IgD-negative memory B cell (primary cell): ENCODE results near the gene LAPTM5. TPM values are rescaled to one million over a fixed set of nuclear protein-coding genes. Genes with fewer than 3 reads are reported as not detected.
A peak's percentile ranks its signal among the peaks of the same experiment; 100 is the strongest.

Source experiments
- H3K27ac Mint-ChIP-seq, 3 donors: one replicate each; pipeline ENCODE4 v1.8.0; 2020 to 2022; ENCODE audit warnings: mild to moderate bottlenecking in 3 of 3, mixed read lengths in 3 of 3, moderate library complexity in 1 of 3
- H3K27me3 Mint-ChIP-seq: one replicate; pipeline ENCODE4 v1.8.0; 2021; ENCODE audit warnings: mixed read lengths
- H3K36me3 Mint-ChIP-seq: one replicate; pipeline ENCODE4 v1.8.0; 2020; ENCODE audit warnings: mild to moderate bottlenecking, mixed read lengths
- H3K4me1 Mint-ChIP-seq, 3 donors: one replicate each; pipeline ENCODE4 v1.8.0; 2020 to 2022; ENCODE audit warnings: mixed read lengths in 3 of 3, mild to moderate bottlenecking in 1 of 3
- H3K4me3 Mint-ChIP-seq, 4 donors: one replicate each; pipeline ENCODE4 v1.8.0; 2020 to 2022; ENCODE audit warnings: mild to moderate bottlenecking in 4 of 4, mixed read lengths in 4 of 4, moderate library complexity in 3 of 4
- H3K9me3 Mint-ChIP-seq, 3 donors: one replicate each; pipeline ENCODE4 v1.8.0; 2020 to 2021; ENCODE audit warnings: mixed read lengths in 3 of 3, mild to moderate bottlenecking in 1 of 3
- polyA plus RNA-seq: library from polyadenylated mRNA; unstranded; fragments of 300-500 nt; fragmentation: Illumina TruSeq; gene quantifications from one replicate; pipeline ENCODE4 v1.2.3, GENCODE V29; 2021

The LAPTM5 gene
- polyA plus RNA-seq = 1,002 TPM

- peak within 1 kb of the TSS; percentile 92 to 99 (median 98) for H3K27ac Mint-ChIP-seq
- H3K36me3 Mint-ChIP-seq = peaks cover 3% of the 10 kb centered on the region
- no peaks in the 10 kb centered on the region for H3K27me3 Mint-ChIP-seq
- peaks cover 50 to 60% (median 57%) of the 10 kb centered on the region in 3 donors for H3K4me1 Mint-ChIP-seq
- no peaks in the 10 kb centered on the region for H3K9me3 Mint-ChIP-seq
- H3K4me3 Mint-ChIP-seq = peak within 1 kb of the TSS; percentile 84 to 100 (median 97)
Measured at GRCh38 chr1:30757352-30758120, at the start of gene LAPTM5. Gene LAPTM5, minus strand, starts transcription at chr1:30757774. Its CDS starts 29 bp downstream, at chr1:30757745.

- H3K27me3 Mint-ChIP-seq = peaks cover 21% of the 10 kb centered on the region
- peaks cover 3% of the 10 kb centered on the region for H3K36me3 Mint-ChIP-seq
- H3K4me1 Mint-ChIP-seq = peaks cover 4 to 19% (median 5%) of the 10 kb centered on the region in 3 donors
- H3K9me3 Mint-ChIP-seq = no peaks in the 10 kb centered on the region
- H3K27ac Mint-ChIP-seq = peak overlapping the region in 1 of 3 donors; percentile 63
- H3K4me3 Mint-ChIP-seq = peak overlapping the region in 1 of 4 donors; percentile 14
Measured at GRCh38 chr1:30806381-30807317, 49.1 kb upstream of the LAPTM5 start.

- no peak overlapping the region for H3K27ac Mint-ChIP-seq
Measured at GRCh38 chr1:30805304-30806003, 47.9 kb upstream of the LAPTM5 start.

GRCh38 chr1:30804822-30805221 is 47.2 kb upstream of the LAPTM5 start:
- Mint-ChIP-seq H3K9me3 (no peaks in the 10 kb centered on the region), H3K36me3 (peaks cover 3% of the 10 kb centered on the region), H3K27me3 (peaks cover 15% of the 10 kb centered on the region), H3K4me1 (peaks cover 4 to 17% (median 5%) of the 10 kb centered on the region in 3 donors), H3K27ac (no peak overlapping the region), H3K4me3 (no peak overlapping the region)

More at GRCh38 chr1:30805304-30806003, 47.9 kb upstream of the LAPTM5 start:
- H3K4me3 Mint-ChIP-seq = no peak overlapping the region
- H3K4me1 Mint-ChIP-seq = peaks cover 4 to 17% (median 5%) of the 10 kb centered on the region in 3 donors
- peaks cover 3% of the 10 kb centered on the region for H3K36me3 Mint-ChIP-seq
- no peaks in the 10 kb centered on the region for H3K9me3 Mint-ChIP-seq
- H3K27me3 Mint-ChIP-seq = peaks cover 16% of the 10 kb centered on the region

GRCh38 chr1:30804352-30804751 is 46.8 kb upstream of the LAPTM5 start:
- Mint-ChIP-seq H3K27ac (no peak overlapping the region), H3K9me3 (no peaks in the 10 kb centered on the region), H3K27me3 (peaks cover 15% of the 10 kb centered on the region)

GRCh38 chr1:30803562-30803961 is 46.0 kb upstream of the LAPTM5 start:
- no peak overlapping the region for H3K27ac Mint-ChIP-seq
- peaks cover 14% of the 10 kb centered on the region for H3K27me3 Mint-ChIP-seq

More at GRCh38 chr1:30804352-30804751, 46.8 kb upstream of the LAPTM5 start:
- Mint-ChIP-seq H3K4me3 (no peak overlapping the region), H3K4me1 (peaks cover 4 to 17% (median 5%) of the 10 kb centered on the region in 3 donors), H3K36me3 (peaks cover 3% of the 10 kb centered on the region)

GRCh38 chr1:30801771-30802198 is 44.2 kb upstream of the LAPTM5 start:
- Mint-ChIP-seq H3K4me3 (peak overlapping the region in 1 of 4 donors; percentile 32), H3K27me3 (peaks cover 2% of the 10 kb centered on the region), H3K36me3 (peaks cover 3% of the 10 kb centered on the region), H3K27ac (peak overlapping the region in 1 of 3 donors; percentile 26), H3K4me1 (peaks cover 2 to 9% (median 4%) of the 10 kb centered on the region in 3 donors), H3K9me3 (no peaks in the 10 kb centered on the region)

More at GRCh38 chr1:30803562-30803961, 46.0 kb upstream of the LAPTM5 start:
- peak overlapping the region in 1 of 4 donors; percentile 49 for H3K4me3 Mint-ChIP-seq
- no peaks in the 10 kb centered on the region for H3K9me3 Mint-ChIP-seq
- H3K4me1 Mint-ChIP-seq = peaks cover 4 to 17% (median 5%) of the 10 kb centered on the region in 3 donors
- peaks cover 3% of the 10 kb centered on the region for H3K36me3 Mint-ChIP-seq

- H3K27me3 Mint-ChIP-seq = no peaks in the 10 kb centered on the region
- H3K36me3 Mint-ChIP-seq = no peaks in the 10 kb centered on the region
- no peak overlapping the region for H3K27ac Mint-ChIP-seq
- no peaks in the 10 kb centered on the region for H3K9me3 Mint-ChIP-seq
- no peak overlapping the region for H3K4me3 Mint-ChIP-seq
- H3K4me1 Mint-ChIP-seq = peaks cover 2 to 5% (median 4%) of the 10 kb centered on the region in 3 donors
Measured at GRCh38 chr1:30799233-30799511, 41.6 kb upstream of the LAPTM5 start.

- Mint-ChIP-seq H3K4me3 (no peak overlapping the region), H3K27ac (no peak overlapping the region), H3K27me3 (no peaks in the 10 kb centered on the region), H3K4me1 (peaks cover 2 to 5% (median 4%) of the 10 kb centered on the region in 3 donors), H3K36me3 (no peaks in the 10 kb centered on the region), H3K9me3 (no peaks in the 10 kb centered on the region)
Measured at GRCh38 chr1:30798389-30799232, 41.0 kb upstream of the LAPTM5 start.

- Mint-ChIP-seq H3K36me3 (no peaks in the 10 kb centered on the region), H3K27me3 (peaks cover 3% of the 10 kb centered on the region), H3K9me3 (no peaks in the 10 kb centered on the region)
Measured at GRCh38 chr1:30795026-30795425, 37.5 kb upstream of the LAPTM5 start.

GRCh38 chr1:30794260-30794659 is 36.7 kb upstream of the LAPTM5 start:
- Mint-ChIP-seq H3K27ac (peak overlapping the region in 1 of 3 donors; percentile 47), H3K9me3 (no peaks in the 10 kb centered on the region), H3K36me3 (no peaks in the 10 kb centered on the region), H3K4me1 (peaks cover 6 to 9% (median 7%) of the 10 kb centered on the region in 3 donors), H3K27me3 (peaks cover 7% of the 10 kb centered on the region), H3K4me3 (no peak overlapping the region)

More at GRCh38 chr1:30795026-30795425, 37.5 kb upstream of the LAPTM5 start:
- H3K4me1 Mint-ChIP-seq = peaks cover 6 to 9% (median 7%) of the 10 kb centered on the region in 3 donors
- H3K4me3 Mint-ChIP-seq = no peak overlapping the region
- peak overlapping the region in 1 of 3 donors; percentile 47 for H3K27ac Mint-ChIP-seq

- Mint-ChIP-seq H3K27me3 (peaks cover 16% of the 10 kb centered on the region), H3K4me3 (no peak overlapping the region), H3K9me3 (no peaks in the 10 kb centered on the region), H3K36me3 (no peaks in the 10 kb centered on the region), H3K27ac (no peak overlapping the region), H3K4me1 (peaks cover 6 to 9% (median 7%) of the 10 kb centered on the region in 3 donors)
Measured at GRCh38 chr1:30793209-30793608, 35.6 kb upstream of the LAPTM5 start.

- Mint-ChIP-seq H3K4me1 (peaks cover 6 to 9% (median 7%) of the 10 kb centered on the region in 3 donors), H3K36me3 (no peaks in the 10 kb centered on the region), H3K27me3 (peaks cover 20% of the 10 kb centered on the region), H3K27ac (peak overlapping the region in 1 of 3 donors; percentile 69), H3K9me3 (no peaks in the 10 kb centered on the region), H3K4me3 (no peak overlapping the region)
Measured at GRCh38 chr1:30791868-30792267, 34.3 kb upstream of the LAPTM5 start.
